Neural crest cell (in vitro differentiated cells): ENCODE data around the gene SLC25A1. TPM values are rescaled to one million over a fixed set of nuclear protein-coding genes. Genes with fewer than 3 reads are reported as not detected.

Source experiments
- DNase-seq: peaks from one replicate; pipeline ENCODE4 v3.0.0; 2021; ENCODE audit warnings: low read depth, mixed read lengths, low spot score
- H3K27ac Mint-ChIP-seq: one replicate; pipeline ENCODE4 v1.8.0; 2021; ENCODE audit warnings: mild to moderate bottlenecking, mixed read lengths; ENCODE audit not compliant: unreplicated experiment
- H3K27me3 Mint-ChIP-seq: 2 replicates; pipeline ENCODE4 v1.8.0; 2021; ENCODE audit warnings: low read depth, mild to moderate bottlenecking, mixed read lengths
- H3K36me3 Mint-ChIP-seq: 2 replicates; pipeline ENCODE4 v1.8.0; 2021; ENCODE audit warnings: low read depth, mild to moderate bottlenecking, mixed read lengths
- H3K4me1 Mint-ChIP-seq: 2 replicates; pipeline ENCODE4 v1.8.0; 2021; ENCODE audit warnings: mixed read lengths
- H3K4me3 Mint-ChIP-seq: one replicate; pipeline ENCODE4 v1.8.0; 2021; ENCODE audit warnings: mild to moderate bottlenecking, mixed read lengths
- H3K9me3 Mint-ChIP-seq: 2 replicates; pipeline ENCODE4 v1.8.0; 2021; ENCODE audit warnings: mixed read lengths
- CTCF ChIP-seq: fragments of 200-600 bp; sonication (generic); conservative IDR thresholded peaks from 2 replicates; pipeline ENCODE4 v1.5.0; 2021; ENCODE audit warnings: antibody characterized with exemption, mild to moderate bottlenecking
- total RNA-seq: library from RNA; stranded (reverse); gene quantifications from 2 replicates; pipeline ENCODE4 v1.2.1, GENCODE V29; 2021

SLC25A1 gene
- total RNA-seq, 1 donor from 2014 or later, result 173 TPM

GRCh38 chr22:19201130-19201868 is 22.8 kb upstream of the SLC25A1 start:
- Mint-ChIP-seq H3K27ac (no peak overlapping the region), H3K4me1 (no peaks in the 10 kb centered on the region), H3K9me3 (peaks cover 3% of the 10 kb centered on the region), H3K27me3 (no peaks in the 10 kb centered on the region), H3K4me3 (no peak overlapping the region), H3K36me3 (peaks cover 4% of the 10 kb centered on the region)
- no peak for TF ChIP-seq CTCF
- no peak for DNase-seq

- no peaks in the 10 kb centered on the region for H3K4me1 Mint-ChIP-seq
- no peak overlapping the region for H3K27ac Mint-ChIP-seq
- TF ChIP-seq CTCF, result no peak
- no peak overlapping the region for H3K4me3 Mint-ChIP-seq
- DNase-seq, result no peak
- H3K27me3 Mint-ChIP-seq, result no peaks in the 10 kb centered on the region
- H3K9me3 Mint-ChIP-seq, result peaks cover 3% of the 10 kb centered on the region
- H3K36me3 Mint-ChIP-seq, result peaks cover 4% of the 10 kb centered on the region
Observed at GRCh38 chr22:19199479-19199878, 20.9 kb upstream of the SLC25A1 start.

- peaks cover 6% of the 10 kb centered on the region for H3K9me3 Mint-ChIP-seq
- no peak overlapping the region for H3K27ac Mint-ChIP-seq
- TF ChIP-seq CTCF, result no peak
- no peak overlapping the region for H3K4me3 Mint-ChIP-seq
- peaks cover 8% of the 10 kb centered on the region for H3K36me3 Mint-ChIP-seq
- H3K27me3 Mint-ChIP-seq, result no peaks in the 10 kb centered on the region
- H3K4me1 Mint-ChIP-seq, result no peaks in the 10 kb centered on the region
- no peak for DNase-seq
Observed at GRCh38 chr22:19197997-19198865, 19.7 kb upstream of the SLC25A1 start.

GRCh38 chr22:19196841-19197612 is 18.5 kb upstream of the SLC25A1 start:
- Mint-ChIP-seq H3K4me1 (no peaks in the 10 kb centered on the region), H3K27ac (peak overlapping the region; percentile 95), H3K9me3 (peaks cover 3% of the 10 kb centered on the region), H3K27me3 (no peaks in the 10 kb centered on the region), H3K36me3 (peaks cover 4% of the 10 kb centered on the region), H3K4me3 (no peak overlapping the region)
- no peak for DNase-seq
- no peak for TF ChIP-seq CTCF
